Measurements from ENCODE around the gene SLC17A8. TPM values are rescaled to one million over a fixed set of nuclear protein-coding genes. Genes with fewer than 3 reads are reported as not detected.

The SLC17A8 gene
- total and polyA plus RNA-seq, 2 donors (not counting 1 experiment from before 2014, with no cell fraction given) = not detected

DNA sequence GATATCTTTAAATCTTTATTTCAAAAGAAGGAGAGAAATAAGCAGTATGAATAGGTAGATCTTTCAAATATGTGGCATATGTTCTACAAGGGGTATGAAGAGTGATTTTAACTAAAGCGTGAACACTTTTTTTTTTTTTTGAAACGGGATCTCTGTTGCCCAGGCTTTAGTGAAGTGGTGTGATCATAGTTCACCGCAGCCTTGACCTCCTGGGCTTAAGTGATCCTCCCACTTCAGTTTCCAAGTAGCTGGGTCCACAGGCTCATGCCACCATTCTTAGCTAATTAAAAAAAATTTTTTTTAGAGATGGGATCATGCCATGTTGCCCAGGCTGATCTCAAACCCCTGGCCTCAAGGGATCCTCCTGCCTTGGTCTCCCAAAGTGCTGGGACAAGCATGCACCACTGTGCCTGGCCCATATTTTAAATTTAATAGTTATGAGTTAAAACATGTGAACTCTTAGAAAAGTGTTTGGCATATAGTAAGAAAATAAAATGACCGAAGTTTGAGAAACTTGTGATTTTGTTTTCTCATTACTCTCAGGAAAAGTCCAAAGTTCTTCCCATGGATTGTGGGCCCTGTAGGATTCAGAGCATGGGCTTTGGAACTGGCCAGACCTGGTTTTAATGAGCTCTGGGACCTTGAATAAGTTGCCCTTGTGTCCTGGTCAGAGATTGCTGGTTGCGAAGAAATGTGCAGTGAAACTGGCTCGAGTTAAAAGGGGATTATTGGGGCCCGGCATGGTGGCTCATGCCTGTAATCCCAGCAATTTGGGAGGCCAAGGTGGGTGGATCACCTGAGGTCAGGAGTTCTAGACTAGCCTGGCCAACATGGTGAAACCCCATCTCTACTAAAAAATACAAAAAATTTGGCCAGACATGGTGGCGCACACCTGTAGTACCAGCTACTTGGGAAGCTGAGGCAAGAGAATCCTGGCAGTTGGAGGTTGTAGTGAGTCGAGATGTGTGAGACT is 27.0 kb downstream of the SLC17A8 start:
- no peaks in the 10 kb centered on the region for H3K36me3 ChIP-seq (ENCODE audit: control insufficient read depth, insufficient read depth, low read length)
- no peak overlapping the region for H3K27ac ChIP-seq (ENCODE audit: insufficient read depth, low read length)
- TF ChIP-seq EZH2 (IDR thresholded peaks at IDR 0.05; ENCODE audit: low read length, missing control alignments) = no peak
- no peaks in the 10 kb centered on the region for H3K4me1 ChIP-seq (ENCODE audit: control insufficient read depth, extremely low read depth, insufficient read depth, low read length)
- H3K27me3 ChIP-seq (ENCODE audit: control insufficient read depth, insufficient read depth, low read length) = no peaks in the 10 kb centered on the region
- H3K4me2 ChIP-seq (ENCODE audit: extremely low read depth, insufficient read depth, low read length) = no peak overlapping the region
- H3K9ac ChIP-seq (ENCODE audit: insufficient read depth, low read length) = no peak overlapping the region
- H3K9me3 ChIP-seq (ENCODE audit: control insufficient read depth, insufficient read depth, low read depth, low read length) = no peaks in the 10 kb centered on the region
- no peak for DNase-seq (ENCODE audit: low read depth in 2 of 2)
- no peaks in the 10 kb centered on the region for H3K79me2 ChIP-seq (ENCODE audit: control insufficient read depth, insufficient read depth, low read length)
- no peaks in the 10 kb centered on the region for H4K20me1 ChIP-seq (ENCODE audit: control insufficient read depth, extremely low read depth, insufficient read depth, low read length)
- H3K4me3 ChIP-seq (replicated peaks in 1 of 4; ENCODE audit: control extremely low read depth in 1 of 4, insufficient read depth in 1 of 4, low read depth in 3 of 4, low read length in 4 of 4) = no peak overlapping the region
- no peak overlapping the region for H2AFZ ChIP-seq (ENCODE audit: low read length)

DNA sequence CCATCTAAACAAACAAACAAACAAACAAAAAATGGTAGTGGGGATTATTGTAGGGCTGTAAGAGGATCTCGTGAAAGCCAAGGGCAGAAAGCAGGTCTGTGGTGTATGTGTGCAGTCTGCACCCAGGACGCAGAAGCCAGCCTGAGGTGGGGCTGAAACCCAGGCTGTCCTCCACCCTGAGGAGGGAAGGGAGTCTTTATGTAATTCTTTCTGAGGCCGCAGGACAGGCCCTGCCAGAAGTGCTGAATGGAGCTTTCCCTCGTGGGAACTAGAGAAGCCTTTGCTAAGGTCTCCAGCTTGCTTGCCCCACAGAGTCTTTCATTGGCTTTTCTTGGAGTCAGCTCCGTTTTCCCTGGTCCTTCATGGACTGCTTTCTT is 27.7 kb downstream of the SLC17A8 start:
- DNase-seq (ENCODE audit: low read depth in 2 of 2) = no peak
- TF ChIP-seq, protein P1, sequence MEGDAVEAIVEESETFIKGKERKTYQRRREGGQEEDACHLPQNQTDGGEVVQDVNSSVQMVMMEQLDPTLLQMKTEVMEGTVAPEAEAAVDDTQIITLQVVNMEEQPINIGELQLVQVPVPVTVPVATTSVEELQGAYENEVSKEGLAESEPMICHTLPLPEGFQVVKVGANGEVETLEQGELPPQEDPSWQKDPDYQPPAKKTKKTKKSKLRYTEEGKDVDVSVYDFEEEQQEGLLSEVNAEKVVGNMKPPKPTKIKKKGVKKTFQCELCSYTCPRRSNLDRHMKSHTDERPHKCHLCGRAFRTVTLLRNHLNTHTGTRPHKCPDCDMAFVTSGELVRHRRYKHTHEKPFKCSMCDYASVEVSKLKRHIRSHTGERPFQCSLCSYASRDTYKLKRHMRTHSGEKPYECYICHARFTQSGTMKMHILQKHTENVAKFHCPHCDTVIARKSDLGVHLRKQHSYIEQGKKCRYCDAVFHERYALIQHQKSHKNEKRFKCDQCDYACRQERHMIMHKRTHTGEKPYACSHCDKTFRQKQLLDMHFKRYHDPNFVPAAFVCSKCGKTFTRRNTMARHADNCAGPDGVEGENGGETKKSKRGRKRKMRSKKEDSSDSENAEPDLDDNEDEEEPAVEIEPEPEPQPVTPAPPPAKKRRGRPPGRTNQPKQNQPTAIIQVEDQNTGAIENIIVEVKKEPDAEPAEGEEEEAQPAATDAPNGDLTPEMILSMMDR (conservative IDR thresholded peaks at IDR 0.05 in 1 of 2, IDR thresholded peaks at IDR 0.05 in 1 of 2; ENCODE audit: low read depth in 1 of 2, low read length in 2 of 2) = no peak
- TF ChIP-seq EZH2 (IDR thresholded peaks at IDR 0.05; ENCODE audit: low read length, missing control alignments) = no peak
- Histone ChIP-seq H3K9ac (ENCODE audit: insufficient read depth, low read length) (no peak overlapping the region), H2AFZ (ENCODE audit: low read length) (no peak overlapping the region), H3K9me3 (ENCODE audit: control insufficient read depth, insufficient read depth, low read depth, low read length) (no peaks in the 10 kb centered on the region), H3K79me2 (ENCODE audit: control insufficient read depth, insufficient read depth, low read length) (no peaks in the 10 kb centered on the region), H3K4me1 (ENCODE audit: control insufficient read depth, extremely low read depth, insufficient read depth, low read length) (no peaks in the 10 kb centered on the region), H3K27ac (ENCODE audit: insufficient read depth, low read length) (no peak overlapping the region), H3K36me3 (ENCODE audit: control insufficient read depth, insufficient read depth, low read length) (no peaks in the 10 kb centered on the region), H3K4me2 (ENCODE audit: extremely low read depth, insufficient read depth, low read length) (no peak overlapping the region), H3K4me3 (replicated peaks in 1 of 4; ENCODE audit: control extremely low read depth in 1 of 4, insufficient read depth in 1 of 4, low read depth in 3 of 4, low read length in 4 of 4) (no peak overlapping the region), H3K27me3 (ENCODE audit: control insufficient read depth, insufficient read depth, low read length) (no peaks in the 10 kb centered on the region), H4K20me1 (ENCODE audit: control insufficient read depth, extremely low read depth, insufficient read depth, low read length) (no peaks in the 10 kb centered on the region)

DNA sequence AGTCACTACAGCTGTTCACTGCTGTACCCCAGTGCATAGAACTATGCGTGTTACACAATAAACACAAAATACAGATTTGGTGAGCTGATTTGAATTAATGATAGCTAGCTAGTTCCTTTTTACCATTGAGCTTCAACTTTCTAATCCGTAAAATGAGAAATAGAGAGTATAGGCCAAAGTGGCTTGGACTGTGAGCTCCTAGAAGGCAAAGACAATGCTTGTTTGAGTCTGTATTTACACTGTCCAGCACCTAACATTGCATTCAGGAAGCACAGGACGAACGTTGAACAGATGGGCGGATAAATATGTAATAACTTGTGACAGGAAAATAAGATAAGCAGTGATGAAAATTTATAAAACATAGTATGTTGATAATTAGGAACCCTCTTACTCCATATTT is 31.5 kb downstream of the SLC17A8 start:
- Histone ChIP-seq H3K4me3 (replicated peaks in 1 of 4; ENCODE audit: control extremely low read depth in 1 of 4, insufficient read depth in 1 of 4, low read depth in 3 of 4, low read length in 4 of 4) (no peak overlapping the region), H3K27me3 (ENCODE audit: control insufficient read depth, insufficient read depth, low read length) (no peaks in the 10 kb centered on the region), H4K20me1 (ENCODE audit: control insufficient read depth, extremely low read depth, insufficient read depth, low read length) (no peaks in the 10 kb centered on the region), H3K36me3 (ENCODE audit: control insufficient read depth, insufficient read depth, low read length) (no peaks in the 10 kb centered on the region), H3K4me2 (ENCODE audit: extremely low read depth, insufficient read depth, low read length) (no peak overlapping the region), H3K79me2 (ENCODE audit: control insufficient read depth, insufficient read depth, low read length) (no peaks in the 10 kb centered on the region), H3K9me3 (ENCODE audit: control insufficient read depth, insufficient read depth, low read depth, low read length) (no peaks in the 10 kb centered on the region), H3K4me1 (ENCODE audit: control insufficient read depth, extremely low read depth, insufficient read depth, low read length) (no peaks in the 10 kb centered on the region), H2AFZ (ENCODE audit: low read length) (no peak overlapping the region), H3K9ac (ENCODE audit: insufficient read depth, low read length) (no peak overlapping the region), H3K27ac (ENCODE audit: insufficient read depth, low read length) (no peak overlapping the region)
- no peak for DNase-seq (ENCODE audit: low read depth in 2 of 2)
- TF ChIP-seq, protein P1 (conservative IDR thresholded peaks at IDR 0.05 in 1 of 2, IDR thresholded peaks at IDR 0.05 in 1 of 2; ENCODE audit: low read depth in 1 of 2, low read length in 2 of 2) = no peak
- no peak for TF ChIP-seq EZH2 (IDR thresholded peaks at IDR 0.05; ENCODE audit: low read length, missing control alignments)
